B cell (primary cell): ENCODE data around the gene RNF40. TPM values are rescaled to one million over a fixed set of nuclear protein-coding genes. Genes with fewer than 3 reads are reported as not detected.

Source experiments
- ATAC-seq: fragments of 200-7000 bp; cut with Tn5 transposase; one replicate; pipeline ENCODE4 v1.10.0; 2021; ENCODE audit warnings: low read depth, mild to moderate bottlenecking, moderate number of reproducible peaks, moderate library complexity
- CTCF ChIA-PET: fragments of 350-600 bp; sonication (Branson Sonifier 250); formaldehyde crosslinking; loops from one replicate; lab custom pipeline; 2021; ENCODE audit warnings: antibody characterized with exemption, inconsistent platforms; lab: Charles Lee
- POLR2A ChIA-PET: fragments of 350-600 bp; sonication (Branson Sonifier 250); formaldehyde crosslinking; loops from one replicate; lab custom pipeline; 2021; ENCODE audit warnings: antibody characterized with exemption; lab: Charles Lee
- DNase-seq: peaks from one replicate; pipeline ENCODE4 v3.0.0; 2013
- H2AFZ ChIP-seq: 2 replicates; pipeline ENCODE4 v1.6.1; 2012; ENCODE audit warnings: mild to moderate bottlenecking, low read depth, low read length; ENCODE audit not compliant: insufficient read depth, poor library complexity, severe bottlenecking
- H3K27ac ChIP-seq, 2 donors: 1 replicate in 1 of 2; 2 replicates in 1 of 2; pipeline ENCODE4 v1.5.1; 2012 to 2013; ENCODE audit warnings: low read length in 2 of 2, mild to moderate bottlenecking in 2 of 2, moderate library complexity in 1 of 2
- H3K27me3 ChIP-seq, 4 experiments: fragments of 200-600 bp in 1 of 4; sonication (generic) in 1 of 4; replicated peaks in 1 of 4; 1 replicate in 2 of 4; 2 replicates in 2 of 4; pipeline versions ENCODE4 v1.6.1 to v1.7.0; 2013 to 2016; ENCODE audit warnings: low read length in 3 of 4, mild to moderate bottlenecking in 2 of 4, mixed read lengths in 1 of 4, moderate library complexity in 1 of 4; ENCODE audit not compliant: insufficient read depth in 4 of 4, control insufficient read depth in 3 of 4; ENCODE audit errors: control extremely low read depth in 1 of 4
- H3K36me3 ChIP-seq, 2 experiments: replicated peaks in 1 of 2; 1 replicate in 1 of 2; 2 replicates in 1 of 2; pipeline versions ENCODE4 v1.6.1 to v1.7.1; 2013; ENCODE audit warnings: low read length in 1 of 2; ENCODE audit not compliant: insufficient read depth in 2 of 2, control insufficient read depth in 1 of 2; ENCODE audit errors: control extremely low read depth in 1 of 2, extremely low read depth in 1 of 2
- H3K4me1 ChIP-seq, 2 donors: fragments of 200-600 bp in 1 of 2; sonication (generic) in 1 of 2; 1 replicate in 1 of 2; 2 replicates in 1 of 2; pipeline versions ENCODE4 v1.5.1 to v1.6.1; 2013 to 2017; ENCODE audit warnings: low read length in 2 of 2; ENCODE audit not compliant: control insufficient read depth in 2 of 2, insufficient read depth in 2 of 2
- H3K4me2 ChIP-seq: replicated peaks from 2 replicates; pipeline ENCODE3; 2012; ENCODE audit warnings: mild to moderate bottlenecking, low read depth, low read length; ENCODE audit not compliant: poor library complexity, severe bottlenecking
- H3K4me3 ChIP-seq, 5 experiments: fragments of 200-600 bp in 1 of 5; sonication (generic) in 1 of 5; 1 replicate in 3 of 5; 2 replicates in 2 of 5; pipeline versions ENCODE4 v1.5.1 to v1.7.0; 2011 to 2016; ENCODE audit warnings: low read length in 4 of 5, mild to moderate bottlenecking in 4 of 5, low read depth in 2 of 5, control low read depth in 1 of 5, moderate library complexity in 1 of 5; ENCODE audit not compliant: insufficient read depth in 1 of 5; ENCODE audit errors: control extremely low read depth in 1 of 5, extremely low read depth in 1 of 5
- H3K79me2 ChIP-seq: fragments of 200-600 bp; sonication (generic); one replicate; pipeline ENCODE4 v1.6.0; 2016; ENCODE audit warnings: low read length; ENCODE audit not compliant: control insufficient read depth, insufficient read depth
- H3K9ac ChIP-seq: fragments of 200-600 bp; sonication (generic); 2 replicates; pipeline ENCODE4 v1.6.1; 2017; ENCODE audit warnings: mild to moderate bottlenecking, low read length, moderate library complexity
- H3K9me3 ChIP-seq, 3 donors: one replicate each; pipeline versions ENCODE4 v1.6.1 to v1.7.1; 2013; ENCODE audit warnings: low read length in 2 of 3; ENCODE audit not compliant: control insufficient read depth in 2 of 3, insufficient read depth in 1 of 3; ENCODE audit errors: control extremely low read depth in 1 of 3
- H4K20me1 ChIP-seq: 2 replicates; pipeline ENCODE4 v1.6.0; 2012; ENCODE audit warnings: mild to moderate bottlenecking, low read length; ENCODE audit not compliant: insufficient read depth, control insufficient read depth, poor library complexity, severe bottlenecking
- H3K27ac Mint-ChIP-seq: one replicate; pipeline ENCODE4 v1.8.0; 2021; ENCODE audit warnings: mixed read lengths
- H3K27me3 Mint-ChIP-seq: one replicate; pipeline ENCODE4 v1.8.0; 2021; ENCODE audit warnings: mixed read lengths
- H3K4me1 Mint-ChIP-seq: one replicate; pipeline ENCODE4 v1.8.0; 2021; ENCODE audit warnings: mixed read lengths
- H3K4me3 Mint-ChIP-seq: one replicate; pipeline ENCODE4 v1.8.0; 2021; ENCODE audit warnings: mixed read lengths
- H3K9me3 Mint-ChIP-seq: one replicate; pipeline ENCODE4 v1.8.0; 2022; ENCODE audit warnings: mixed read lengths; ENCODE audit not compliant: insufficient read depth
- CTCF ChIP-seq: fragments of 200-600 bp; IDR thresholded peaks from one replicate; pipeline ENCODE4 v1.8.0; 2022; ENCODE audit warnings: antibody characterized with exemption, mild to moderate bottlenecking
- EZH2 ChIP-seq: IDR thresholded peaks from 2 replicates; pipeline ENCODE4 v1.6.1; 2012; ENCODE audit warnings: borderline replicate concordance, low read depth, mild to moderate bottlenecking, moderate library complexity, low read length; ENCODE audit not compliant: insufficient read depth, poor library complexity, severe bottlenecking
- WGBS: methylation state at CpG from one replicate; pipeline ENCODE4 v1.1.5; 2013; ENCODE audit warnings: missing lambda C conversion rate; ENCODE audit not compliant: insufficient coverage; 5-methylcytosine and 5-hydroxymethylcytosine counted together
- intact Hi-C: fragments of 100-400 bp; cut with micrococcal nuclease; formaldehyde crosslinking; loops from one replicate; pipeline ENCODE4 v1.10.0; 2022
- polyA plus RNA-seq: library from polyadenylated mRNA; depleted of rRNA; stranded (reverse); fragments of >200 nt; gene quantifications from 2 replicates; pipeline ENCODE4 v1.2.3, GENCODE V29; 2012
- total RNA-seq, 2 donors: library from RNA; stranded (reverse); fragments of 120-200 nt in 1 of 2; gene quantifications; 1 replicate in 1 of 2; 2 replicates in 1 of 2; pipeline versions ENCODE4 v1.2.3 to v1.2.4, GENCODE V29; 2013 to 2022

The RNF40 gene
- total and polyA plus RNA-seq, 2 donors (not counting 1 experiment from before 2014, with no cell fraction given): 41.8 to 121 TPM

GRCh38 chr16:30738984-30739951, 22.9 kb upstream of the RNF40 start:
- H2AFZ ChIP-seq: no peak overlapping the region
- no peaks in the 10 kb centered on the region for H3K27me3 Mint-ChIP-seq
- H3K36me3 ChIP-seq: peaks cover 0 to 57% of the 10 kb centered on the region in 2 experiments
- no peaks in the 10 kb centered on the region for H3K4me1 ChIP-seq
- TF ChIP-seq EZH2: no peak
- no peak for TF ChIP-seq CTCF
- H3K9ac ChIP-seq: no peak overlapping the region
- H3K27ac ChIP-seq: no peak overlapping the region
- H3K9me3 ChIP-seq: no peaks in the 10 kb centered on the region
- H4K20me1 ChIP-seq: peaks cover 31% of the 10 kb centered on the region
- no peaks in the 10 kb centered on the region for H3K9me3 Mint-ChIP-seq
- ATAC-seq: no peak
- peaks cover 29% of the 10 kb centered on the region for H3K79me2 ChIP-seq
- CTCF ChIA-PET: no interaction called here
- peaks cover 5% of the 10 kb centered on the region for H3K4me1 Mint-ChIP-seq
- POLR2A ChIA-PET: no interaction called here
- no peak overlapping the region for H3K27ac Mint-ChIP-seq
- no peak overlapping the region for H3K4me2 ChIP-seq
- DNase-seq: no peak
- 96% methylated on average over 29 of the region's 37 CpGs for WGBS
- H3K4me3 ChIP-seq: no peak overlapping the region
- no peak overlapping the region for H3K4me3 Mint-ChIP-seq
- intact Hi-C loops: no loop called here
- H3K27me3 ChIP-seq: no peaks in the 10 kb centered on the region
